ENCODE results near the gene C7orf57. TPM values are rescaled to one million over a fixed set of nuclear protein-coding genes. Genes with fewer than 3 reads are reported as not detected.

Gene C7orf57
- total and polyA plus RNA-seq, 9 donors, result 0.02 to 18.6 (median 0.35) TPM; not detected in 3

DNA sequence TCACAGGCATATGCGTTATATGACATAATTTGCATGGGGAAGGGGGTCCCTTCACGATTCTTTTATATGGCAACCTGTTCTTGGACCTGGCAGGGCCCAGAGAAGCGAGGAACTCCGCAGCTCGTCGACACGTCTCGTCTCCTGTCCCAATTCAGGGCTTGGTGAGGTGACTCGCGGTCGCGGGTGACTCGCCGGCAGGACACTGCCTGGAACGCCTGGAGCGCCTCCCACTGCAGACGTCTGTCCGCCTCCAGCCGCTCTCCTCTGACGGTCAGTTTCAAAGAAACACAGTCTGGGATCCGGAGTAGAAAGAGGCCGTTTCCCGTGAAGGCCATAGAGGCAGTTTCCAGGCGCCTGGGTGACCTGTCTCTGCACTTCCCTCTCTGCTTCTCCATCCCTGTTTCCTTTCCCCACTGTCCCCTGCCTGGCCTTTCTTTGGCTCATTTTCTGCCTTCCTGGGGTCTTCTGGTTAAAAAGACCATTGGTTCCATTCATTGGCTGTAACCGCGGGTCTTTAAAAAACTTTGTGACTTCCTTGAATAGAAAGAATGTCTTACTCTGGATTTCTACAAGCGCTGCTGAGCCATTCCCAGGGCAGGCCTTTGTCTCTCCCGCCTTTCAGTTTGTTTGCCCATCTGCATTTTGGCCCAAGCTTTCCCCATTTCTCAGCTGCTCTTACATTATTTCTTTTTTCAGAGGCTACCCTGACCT lies 54.9 kb downstream of the C7orf57 start:
- H3K9me3 ChIP-seq, result no peaks in the 10 kb centered on the region
- intact Hi-C loops (cut with DNase I), result no loop called here
- H3K27me3 ChIP-seq, result no peaks in the 10 kb centered on the region
- H3K27ac ChIP-seq, result no peak overlapping the region
- WGBS, 3 donors, result 78 to 85% (median 83%) methylated on average over 28 of the region's 28 CpGs
- H3K4me1 ChIP-seq (ENCODE audit: insufficient read depth), result peaks cover 2% of the 10 kb centered on the region
- TF ChIP-seq EP300 (IDR thresholded peaks at IDR 0.05) (no peak), POLR2A (IDR thresholded peaks at IDR 0.05) (no peak)
- TF ChIP-seq, protein P1, sequence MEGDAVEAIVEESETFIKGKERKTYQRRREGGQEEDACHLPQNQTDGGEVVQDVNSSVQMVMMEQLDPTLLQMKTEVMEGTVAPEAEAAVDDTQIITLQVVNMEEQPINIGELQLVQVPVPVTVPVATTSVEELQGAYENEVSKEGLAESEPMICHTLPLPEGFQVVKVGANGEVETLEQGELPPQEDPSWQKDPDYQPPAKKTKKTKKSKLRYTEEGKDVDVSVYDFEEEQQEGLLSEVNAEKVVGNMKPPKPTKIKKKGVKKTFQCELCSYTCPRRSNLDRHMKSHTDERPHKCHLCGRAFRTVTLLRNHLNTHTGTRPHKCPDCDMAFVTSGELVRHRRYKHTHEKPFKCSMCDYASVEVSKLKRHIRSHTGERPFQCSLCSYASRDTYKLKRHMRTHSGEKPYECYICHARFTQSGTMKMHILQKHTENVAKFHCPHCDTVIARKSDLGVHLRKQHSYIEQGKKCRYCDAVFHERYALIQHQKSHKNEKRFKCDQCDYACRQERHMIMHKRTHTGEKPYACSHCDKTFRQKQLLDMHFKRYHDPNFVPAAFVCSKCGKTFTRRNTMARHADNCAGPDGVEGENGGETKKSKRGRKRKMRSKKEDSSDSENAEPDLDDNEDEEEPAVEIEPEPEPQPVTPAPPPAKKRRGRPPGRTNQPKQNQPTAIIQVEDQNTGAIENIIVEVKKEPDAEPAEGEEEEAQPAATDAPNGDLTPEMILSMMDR (IDR thresholded peaks at IDR 0.05), result no peak
- H3K4me3 ChIP-seq, result peak overlapping the region; percentile 70
- no peaks in the 10 kb centered on the region for H3K36me3 ChIP-seq
- peak in 3 of 5 donors; percentile 30 to 36 (median 33) for DNase-seq

DNA sequence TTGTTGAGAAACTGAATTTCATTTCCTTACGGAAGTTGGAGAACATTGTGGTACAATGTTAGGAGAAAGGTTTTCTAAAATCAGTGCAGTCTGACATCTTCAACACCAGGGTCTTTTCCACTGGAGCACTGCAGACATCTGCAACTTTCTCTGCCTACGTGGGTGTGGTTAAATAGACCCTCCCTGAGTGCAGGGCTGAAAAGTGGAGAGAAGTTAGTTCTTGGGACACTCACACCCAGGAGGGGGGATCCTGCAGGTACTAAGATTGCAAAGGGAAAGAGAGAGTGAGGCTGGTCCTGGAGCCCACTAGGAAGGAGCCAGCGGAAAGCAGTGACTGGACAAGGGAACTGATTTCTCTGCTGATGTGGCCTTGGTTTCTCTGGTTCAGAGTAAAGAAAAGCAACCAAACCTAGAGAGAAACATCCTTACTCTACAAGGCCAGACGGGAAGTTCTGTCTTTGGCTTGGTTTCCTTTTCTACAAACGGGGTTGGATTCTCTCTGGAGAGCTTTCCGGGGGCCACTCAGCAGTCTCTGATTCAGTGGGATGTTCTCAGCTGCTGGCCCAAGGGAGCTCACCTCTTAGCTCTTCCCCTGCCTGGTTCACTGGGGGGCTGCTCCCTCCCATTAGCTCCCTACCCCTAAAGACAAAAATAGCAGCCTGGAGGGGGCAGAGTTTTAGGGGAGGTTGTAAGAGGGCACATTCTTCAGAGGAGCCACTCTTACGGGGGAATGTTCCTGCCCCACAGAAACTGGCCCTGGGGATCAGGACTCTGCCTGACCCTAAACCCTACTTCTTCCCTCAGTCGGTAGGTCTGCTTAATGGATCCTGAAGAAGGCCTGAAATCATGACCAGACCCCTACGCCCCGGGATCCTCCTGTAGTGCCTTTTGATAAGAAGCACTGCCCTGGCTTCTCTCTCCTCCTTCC lies 56.4 kb downstream of the C7orf57 start:
- TF ChIP-seq EP300 (IDR thresholded peaks at IDR 0.05) (no peak), POLR2A (IDR thresholded peaks at IDR 0.05) (no peak)
- TF ChIP-seq, protein P1 (IDR thresholded peaks at IDR 0.05), result no peak
- Histone ChIP-seq H3K36me3 (no peaks in the 10 kb centered on the region), H3K27ac (no peak overlapping the region), H3K4me1 (ENCODE audit: insufficient read depth) (peaks cover 2% of the 10 kb centered on the region), H3K27me3 (no peaks in the 10 kb centered on the region), H3K9me3 (no peaks in the 10 kb centered on the region), H3K4me3 (no peak overlapping the region)
- intact Hi-C loops (cut with DNase I), result no loop called here
- DNase-seq, result no peak
- 81 to 82% (median 82%) methylated on average over 10 of the region's 10 CpGs for WGBS, 3 donors

DNA sequence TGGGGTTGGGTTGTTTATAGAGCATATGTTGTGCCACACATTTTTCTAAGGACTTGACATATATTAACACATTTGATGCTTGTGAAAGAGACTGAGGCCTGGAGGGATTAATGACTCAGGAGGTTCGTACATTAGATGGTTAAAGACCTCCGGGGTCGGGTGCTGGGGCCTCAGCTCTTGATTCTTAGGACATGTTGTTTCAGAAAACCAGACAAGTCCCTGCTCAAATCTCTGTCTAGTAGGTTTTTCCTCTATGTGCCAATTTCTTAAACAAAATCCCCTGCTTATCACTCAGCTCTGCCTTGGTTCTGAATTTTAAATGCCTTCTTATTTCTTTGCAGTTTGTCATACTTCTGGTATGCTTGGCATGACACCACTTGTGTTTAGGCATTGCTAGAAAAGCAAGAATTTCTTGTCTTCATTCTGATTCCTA lies 59.5 kb downstream of the C7orf57 start:
- no peak for TF ChIP-seq EP300 (IDR thresholded peaks at IDR 0.05)
- TF ChIP-seq POLR2A (IDR thresholded peaks at IDR 0.05), result no peak
- TF ChIP-seq, protein P1 (IDR thresholded peaks at IDR 0.05), result no peak
- Histone ChIP-seq H3K4me1 (ENCODE audit: insufficient read depth) (no peaks in the 10 kb centered on the region), H3K27me3 (no peaks in the 10 kb centered on the region), H3K9me3 (no peaks in the 10 kb centered on the region), H3K4me3 (no peak overlapping the region), H3K27ac (no peak overlapping the region), H3K36me3 (no peaks in the 10 kb centered on the region)
- intact Hi-C loops (cut with DNase I), result no loop called here
- whole genome bisulfite sequencing, 3 donors, result 81 to 91% (median 90%) methylated on average over 3 of the region's 3 CpGs
- no peak for DNase-seq

DNA sequence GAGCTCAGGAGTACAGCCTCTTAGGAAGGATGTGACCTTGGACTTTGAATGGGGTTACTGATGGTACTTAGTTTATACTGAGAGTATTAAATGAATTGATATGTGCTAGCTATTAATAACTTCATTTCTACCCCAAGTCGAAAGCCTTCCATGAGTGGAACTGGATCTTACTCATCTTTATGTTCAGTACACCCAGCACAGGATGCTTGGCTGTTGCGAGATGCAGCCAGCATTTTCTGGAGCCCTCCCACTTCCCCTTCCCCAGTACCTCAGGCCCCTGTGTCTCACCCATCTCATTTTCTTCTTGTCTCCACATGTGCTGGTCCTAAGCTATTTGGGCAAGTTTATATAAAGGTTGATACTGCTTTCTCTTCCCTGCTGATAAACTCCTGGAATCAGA lies 60.9 kb downstream of the C7orf57 start:
- no peak for DNase-seq
- WGBS, 3 donors, result 82 to 95% (median 93%) methylated on average over 2 of the region's 2 CpGs
- H3K9me3 ChIP-seq, result no peaks in the 10 kb centered on the region
- TF ChIP-seq EP300 (IDR thresholded peaks at IDR 0.05) (no peak), POLR2A (IDR thresholded peaks at IDR 0.05) (no peak)
- TF ChIP-seq, protein P1 (IDR thresholded peaks at IDR 0.05), result no peak
- intact Hi-C loops (cut with DNase I), result no loop called here
- no peaks in the 10 kb centered on the region for H3K36me3 ChIP-seq
- no peak overlapping the region for H3K4me3 ChIP-seq
- no peaks in the 10 kb centered on the region for H3K4me1 ChIP-seq (ENCODE audit: insufficient read depth)
- H3K27me3 ChIP-seq, result no peaks in the 10 kb centered on the region
- no peak overlapping the region for H3K27ac ChIP-seq
